GM12878 (cell line): Measurements from ENCODE around the gene TMEM225B. TPM values are rescaled to one million over a fixed set of nuclear protein-coding genes. Genes with fewer than 3 reads are reported as not detected.

Experiments used
- ATAC-seq: fragments of 200-7000 bp; cut with Tn5 transposase; 3 replicates; pipeline ENCODE4 v1.9.1; 2020; ENCODE audit warnings: mild to moderate bottlenecking, moderate library complexity
- BruUV-seq: library from RNA; stranded (reverse); fragments of 400-500 nt; replicated peaks from 2 replicates; lab custom pipeline; 2021; lab: Mats Ljungman, UMichigan
- CTCF ChIA-PET: fragments of 300-600 bp; sonication (Branson Sonifier 250); formaldehyde crosslinking; extraction: SDS; loops from one replicate; lab custom pipeline; 2021; ENCODE audit warnings: inconsistent platforms; lab: Yijun Ruan, JAX
- POLR2A ChIA-PET: fragments of 350-600 bp; formaldehyde crosslinking; extraction: SDS; loops from one replicate; lab custom pipeline; 2021; ENCODE audit warnings: inconsistent platforms; lab: Charles Lee
- RAD21 ChIA-PET: fragments of 300-600 bp; sonication (Branson Sonifier 250); formaldehyde crosslinking; loops from one replicate; lab custom pipeline; 2023; ENCODE audit warnings: antibody characterized with exemption; ENCODE audit not compliant: unreplicated experiment; lab: Charles Lee
- SMC1A ChIA-PET: fragments of 300-600 bp; sonication (Branson Sonifier 250); formaldehyde crosslinking; loops from one replicate; lab custom pipeline; 2023; ENCODE audit not compliant: unreplicated experiment, uncharacterized antibody; lab: Charles Lee
- DNase-seq: peaks from one replicate; pipeline ENCODE4 v3.0.0-alpha.2; 2011; ENCODE audit warnings: low read depth, low spot score
- FAIRE-seq: peaks from 3 replicates; lab custom pipeline; 2011; peaks lifted over from hg19 to GRCh38; lab: Jason Lieb, UNC
- H2AFZ ChIP-seq: 2 replicates; pipeline ENCODE4 v1.6.0; 2011; ENCODE audit warnings: low read depth, low read length, control low read depth; ENCODE audit not compliant: control insufficient read depth
- H3K27ac ChIP-seq: 2 replicates; pipeline ENCODE4 v1.5.1; 2011; ENCODE audit warnings: control low read depth; ENCODE audit not compliant: control insufficient read depth, insufficient read depth
- H3K27me3 ChIP-seq, 2 experiments: replicated peaks in 1 of 2; 2 replicates each; pipeline versions ENCODE4 v1.6.0 to v1.6.1; 2011; ENCODE audit warnings: low read length in 1 of 2; ENCODE audit not compliant: control insufficient read depth in 2 of 2, insufficient read depth in 2 of 2
- H3K36me3 ChIP-seq, 2 experiments: 2 replicates each; pipeline ENCODE4 v1.5.1; 2011; ENCODE audit warnings: low read length in 1 of 2; ENCODE audit not compliant: control insufficient read depth in 2 of 2, insufficient read depth in 2 of 2
- H3K4me1 ChIP-seq: 2 replicates; pipeline ENCODE4 v1.6.1; 2011; ENCODE audit warnings: mild to moderate bottlenecking, low read length, moderate library complexity, mixed read lengths; ENCODE audit not compliant: control insufficient read depth, insufficient read depth
- H3K4me2 ChIP-seq: 2 replicates; pipeline ENCODE4 v1.6.0; 2011; ENCODE audit warnings: control low read depth; ENCODE audit not compliant: control insufficient read depth, insufficient read depth
- H3K4me3 ChIP-seq: fragments of 200-600 bp; sonication (generic); 2 replicates; pipeline ENCODE4 v1.5.1; 2016
- H3K79me2 ChIP-seq: 2 replicates; pipeline ENCODE4 v1.6.0; 2011; ENCODE audit warnings: low read length; ENCODE audit not compliant: control insufficient read depth, insufficient read depth
- H3K9ac ChIP-seq: 2 replicates; pipeline ENCODE4 v1.8.0; 2011; ENCODE audit warnings: low read length, control low read depth, mixed read lengths; ENCODE audit not compliant: control insufficient read depth, insufficient read depth
- H3K9me3 ChIP-seq: replicated peaks from 3 replicates; pipeline ENCODE4 v1.5.1; 2011; ENCODE audit warnings: mild to moderate bottlenecking, low read length; ENCODE audit not compliant: control insufficient read depth, insufficient read depth
- H4K20me1 ChIP-seq: 2 replicates; pipeline ENCODE4 v1.6.0; 2011; ENCODE audit not compliant: control insufficient read depth, insufficient read depth
- ASH2L ChIP-seq: fragments of 300-600, 200-600 bp; sonication (generic); IDR thresholded peaks from 2 replicates; pipeline ENCODE4 v1.6.1; 2017; ENCODE audit warnings: low read depth, mild to moderate bottlenecking, borderline replicate concordance
- EP300 ChIP-seq, 2 experiments: fragments of 150-350 bp in 1 of 2; IDR thresholded peaks; 2 replicates each; pipeline ENCODE4 v1.6.1; 2011 to 2012; ENCODE audit warnings: low read depth in 2 of 2, low read length in 2 of 2, borderline replicate concordance in 1 of 2, improper control_type of control experiment in 1 of 2, inconsistent platforms in 1 of 2; ENCODE audit not compliant: control insufficient read depth in 1 of 2
- IKZF2 ChIP-seq, 2 experiments: fragments of 450-650 bp; IDR thresholded peaks; 2 replicates each; pipeline ENCODE4 v1.6.1; 2017; ENCODE audit warnings: mild to moderate bottlenecking in 2 of 2, moderate library complexity in 2 of 2
- NKRF ChIP-seq: fragments of 450-650 bp; conservative IDR thresholded peaks from 2 replicates; pipeline ENCODE4 v1.6.1; 2017; ENCODE audit warnings: mild to moderate bottlenecking, moderate library complexity
- NR2F1 ChIP-seq: fragments of 450-650 bp; conservative IDR thresholded peaks from 2 replicates; pipeline ENCODE4 v1.6.1; 2017; ENCODE audit warnings: mild to moderate bottlenecking
- POU2F2 ChIP-seq: IDR thresholded peaks from 3 replicates; pipeline ENCODE4 v1.6.1; 2011; ENCODE audit warnings: low read depth, mild to moderate bottlenecking, low read length, borderline replicate concordance
- RCOR1 ChIP-seq: conservative IDR thresholded peaks from 2 replicates; pipeline ENCODE4 v1.6.1; 2012; ENCODE audit warnings: low read depth, low read length, improper control_type of control experiment
- SKIL ChIP-seq: fragments of 450-650 bp; IDR thresholded peaks from 2 replicates; pipeline ENCODE4 v1.6.1; 2017; ENCODE audit warnings: mild to moderate bottlenecking, low read depth, inconsistent platforms; ENCODE audit not compliant: poor library complexity, severe bottlenecking
- SMAD5 ChIP-seq: IDR thresholded peaks from 2 replicates; pipeline ENCODE4 v1.6.1; 2016; ENCODE audit warnings: antibody characterized with exemption, low read depth
- ZNF274 ChIP-seq: IDR thresholded peaks from one replicate; pipeline ENCODE4 v1.8.0; 2011; ENCODE audit not compliant: insufficient read length, insufficient read depth
- WGBS: methylation state at CpG from one replicate; pipeline ENCODE4 v1.1.6; 2016; ENCODE audit warnings: low lambda C conversion rate; ENCODE audit not compliant: insufficient replicate concordance, insufficient coverage; ENCODE audit errors: missing lambda C conversion rate; 5-methylcytosine and 5-hydroxymethylcytosine counted together
- in situ Hi-C: fragments of 300-500 bp; cut with MboI; formaldehyde crosslinking; loops from 9 replicates; pipeline ENCODE4 v1.14.3; 2018; ENCODE audit warnings: mixed read lengths
- intact Hi-C: fragments of 100-400 bp; cut with micrococcal nuclease; formaldehyde crosslinking; loops from one replicate; pipeline ENCODE4 v1.14.2; 2022; ENCODE audit not compliant: unreplicated experiment
- polyA plus RNA-seq, 11 experiments: library from polyadenylated mRNA; depleted of rRNA in 4 of 11; unstranded in 6 of 11; stranded (reverse) in 5 of 11; fragments of >200 nt; fragmentation: Nextera tagmentation in 4 of 11; fragmentation: Illumina TruSeq in 1 of 11; extraction: Ambion mirVana in 4 of 11; extraction: Trizol in 1 of 11; gene quantifications; 1 replicate in 1 of 11; 2 replicates in 10 of 11; pipeline versions ENCODE4 v1.2.1 to v1.2.3, GENCODE V29; 2011 to 2016; ENCODE audit warnings: inconsistent platforms in 2 of 11, missing spikeins in 2 of 11, low read depth in 1 of 11
- total RNA-seq, 4 experiments: library from RNA; depleted of rRNA in 3 of 4; stranded (reverse); fragments of >200 nt in 3 of 4; fragmentation: Illumina TruSeq in 1 of 4; extraction: Trizol in 1 of 4; gene quantifications; 2 replicates each; pipeline versions ENCODE4 v1.2.1 to v1.2.3, GENCODE V29; 2013 to 2021

Gene TMEM225B
- total and polyA plus RNA-seq, 10 of the 15 experiments (the other 5 are each of a cell fraction or from before 2014, with no cell fraction given) = 0.22 to 1.9 (median 0.43) TPM

GRCh38 chr7:99607548-99607947 lies 9.5 kb downstream of the TMEM225B start:
- in situ Hi-C loops = no loop called here
- no TSS peak for BruUV-seq
- POLR2A ChIA-PET = no interaction called here

More at GRCh38 chr7:99607548-99607947, 9.5 kb downstream of the TMEM225B start:
- Histone ChIP-seq H3K36me3 (no peaks in the 10 kb centered on the region), H2AFZ (no peak overlapping the region), H3K27ac (no peak overlapping the region), H3K9ac (no peak overlapping the region), H3K27me3 (peaks cover 0 to 2% of the 10 kb centered on the region in 2 experiments; a peak in 1 of 4 replicates), H3K4me3 (no peak overlapping the region), H3K4me1 (no peaks in the 10 kb centered on the region), H3K79me2 (no peaks in the 10 kb centered on the region), H3K4me2 (no peak overlapping the region), H3K9me3 (no peaks in the 10 kb centered on the region), H4K20me1 (no peaks in the 10 kb centered on the region)
- RAD21 ChIA-PET = no interaction called here
- no peak for TF ChIP-seq IKZF2 (IDR thresholded peaks at IDR 0.05)
- TF ChIP-seq ASH2L = no peak
- TF ChIP-seq SKIL = no peak
- no peak for TF ChIP-seq NR2F1
- no peak for TF ChIP-seq RCOR1
- no peak for TF ChIP-seq SMAD5
- no peak for TF ChIP-seq POU2F2
- no peak for TF ChIP-seq NKRF
- TF ChIP-seq ZNF274 = no peak
- no peak for TF ChIP-seq EP300 (IDR thresholded peaks at IDR 0.05; ENCODE audit: borderline replicate concordance in 1 of 2, control insufficient read depth in 1 of 2, low read depth in 2 of 2, low read length in 2 of 2)
- intact Hi-C loops = no loop called here
- no peak for ATAC-seq
- FAIRE-seq = no peak
- CTCF ChIA-PET = interaction anchor here (0.7 kb wide), 1 partner anchor 35 kb away, joined by 3 read pairs; no protein-coding TSS in a partner anchor
- no peak for DNase-seq
- WGBS = 22% methylated on average over 9 of the region's 9 CpGs
- SMC1A ChIA-PET = no interaction called here
